ENCODE results near the gene TRAPPC14.

Gene TRAPPC14

DNA sequence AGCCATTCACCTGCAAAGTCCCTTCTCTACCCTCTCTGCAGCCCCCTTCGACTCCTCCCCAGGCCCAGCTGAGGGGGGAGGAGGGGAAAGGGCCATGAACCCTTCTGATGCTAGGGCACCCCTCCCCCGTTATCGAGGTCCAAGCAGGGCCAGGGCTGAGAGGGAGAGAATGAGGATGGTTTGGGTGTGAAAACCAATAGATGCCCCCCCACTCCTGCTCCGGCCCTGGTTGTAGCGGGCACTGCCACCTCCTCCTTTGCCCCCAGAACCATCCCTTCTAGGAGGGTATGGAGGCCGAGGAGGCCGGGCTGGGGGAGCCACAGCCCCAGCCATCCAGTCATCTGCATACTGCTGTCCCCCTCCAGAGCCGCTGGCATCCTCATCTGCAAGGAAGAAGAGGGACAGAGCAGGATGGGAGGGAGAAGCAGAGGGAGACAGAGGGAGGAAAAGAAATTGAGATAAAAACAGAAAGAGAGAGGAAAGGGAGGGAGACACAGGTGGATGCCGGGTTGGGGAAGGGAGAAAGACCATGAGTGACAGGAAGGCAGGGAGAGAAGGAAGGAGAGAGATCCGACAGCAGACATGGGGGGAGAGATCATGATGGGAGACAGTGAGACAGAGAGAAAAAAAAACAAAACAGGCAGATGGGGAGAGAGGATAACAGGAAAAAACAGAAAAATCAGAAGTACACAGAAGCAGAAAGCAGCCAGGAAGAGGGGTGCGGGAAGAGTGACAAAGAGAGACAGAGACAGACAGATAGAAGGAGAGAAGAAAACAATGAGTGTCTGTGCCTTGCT lies 11.8 kb upstream of the TRAPPC14 start:
- H3K4me3 ChIP-seq (ENCODE audit: low read depth, low read length) = no peak overlapping the region
- TF ChIP-seq, protein P1, sequence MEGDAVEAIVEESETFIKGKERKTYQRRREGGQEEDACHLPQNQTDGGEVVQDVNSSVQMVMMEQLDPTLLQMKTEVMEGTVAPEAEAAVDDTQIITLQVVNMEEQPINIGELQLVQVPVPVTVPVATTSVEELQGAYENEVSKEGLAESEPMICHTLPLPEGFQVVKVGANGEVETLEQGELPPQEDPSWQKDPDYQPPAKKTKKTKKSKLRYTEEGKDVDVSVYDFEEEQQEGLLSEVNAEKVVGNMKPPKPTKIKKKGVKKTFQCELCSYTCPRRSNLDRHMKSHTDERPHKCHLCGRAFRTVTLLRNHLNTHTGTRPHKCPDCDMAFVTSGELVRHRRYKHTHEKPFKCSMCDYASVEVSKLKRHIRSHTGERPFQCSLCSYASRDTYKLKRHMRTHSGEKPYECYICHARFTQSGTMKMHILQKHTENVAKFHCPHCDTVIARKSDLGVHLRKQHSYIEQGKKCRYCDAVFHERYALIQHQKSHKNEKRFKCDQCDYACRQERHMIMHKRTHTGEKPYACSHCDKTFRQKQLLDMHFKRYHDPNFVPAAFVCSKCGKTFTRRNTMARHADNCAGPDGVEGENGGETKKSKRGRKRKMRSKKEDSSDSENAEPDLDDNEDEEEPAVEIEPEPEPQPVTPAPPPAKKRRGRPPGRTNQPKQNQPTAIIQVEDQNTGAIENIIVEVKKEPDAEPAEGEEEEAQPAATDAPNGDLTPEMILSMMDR (IDR thresholded peaks at IDR 0.05; ENCODE audit: borderline replicate concordance, insufficient read depth, low read depth, low read length) = no peak

DNA sequence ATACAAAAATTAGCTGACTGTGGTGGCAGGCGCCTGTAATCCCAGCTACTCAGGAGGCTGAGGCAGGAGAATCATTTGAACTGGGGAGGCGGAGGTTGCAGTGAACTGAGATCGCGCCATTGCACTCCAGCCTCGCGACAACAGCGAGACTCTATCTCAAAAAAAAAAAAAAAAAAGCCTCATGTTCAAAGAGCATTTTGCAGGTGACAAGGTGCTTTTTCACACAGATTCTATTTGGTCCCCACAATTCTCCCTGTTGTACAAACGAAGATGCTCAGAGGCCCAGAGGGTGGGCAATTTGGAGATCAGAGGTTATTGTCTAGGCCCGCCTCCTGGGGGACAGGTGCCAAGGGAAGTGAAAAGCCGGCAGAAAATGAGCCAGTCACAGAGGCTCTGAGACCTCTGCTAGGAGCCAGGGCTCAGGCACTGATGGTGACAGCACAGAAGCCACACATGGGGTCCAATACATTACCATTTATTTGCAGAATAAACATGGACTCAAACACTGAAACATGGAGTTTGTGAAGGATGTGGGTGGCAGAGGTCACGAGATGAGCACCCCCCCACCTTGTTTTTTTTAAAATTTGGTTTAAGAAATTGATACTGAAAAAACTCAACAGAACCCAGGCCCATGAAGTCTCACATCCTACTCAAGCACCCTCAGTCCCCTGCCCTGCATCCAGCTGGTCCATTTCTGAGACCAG lies 10.8 kb upstream of the TRAPPC14 start:
- TF ChIP-seq, protein P1 (IDR thresholded peaks at IDR 0.05; ENCODE audit: borderline replicate concordance, insufficient read depth, low read depth, low read length) = no peak
- H3K4me3 ChIP-seq (ENCODE audit: low read depth, low read length) = no peak overlapping the region

DNA sequence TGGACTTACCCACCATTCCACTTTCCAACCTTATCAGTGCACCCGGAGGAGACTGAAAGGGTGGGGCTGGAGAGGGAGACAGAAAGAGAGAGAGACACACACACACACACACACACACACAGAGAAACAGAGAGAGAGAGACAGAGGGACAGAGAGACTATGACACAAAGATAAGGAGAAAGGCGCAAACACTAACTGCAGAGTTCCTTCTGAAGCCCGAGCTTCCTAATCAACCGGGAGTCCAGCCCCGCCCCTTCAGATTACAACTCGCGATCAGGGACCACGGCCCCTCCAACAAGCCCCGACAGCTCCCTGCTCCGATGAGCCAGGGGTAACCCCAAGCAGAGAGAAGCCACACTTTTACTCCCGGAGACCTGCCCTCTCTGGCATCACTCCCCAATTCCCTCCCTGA lies 9.4 kb upstream of the TRAPPC14 start:
- peak overlapping the region; percentile 21 for H3K4me3 ChIP-seq (ENCODE audit: low read depth, low read length)
- TF ChIP-seq, protein P1 (IDR thresholded peaks at IDR 0.05; ENCODE audit: borderline replicate concordance, insufficient read depth, low read depth, low read length) = no peak

DNA sequence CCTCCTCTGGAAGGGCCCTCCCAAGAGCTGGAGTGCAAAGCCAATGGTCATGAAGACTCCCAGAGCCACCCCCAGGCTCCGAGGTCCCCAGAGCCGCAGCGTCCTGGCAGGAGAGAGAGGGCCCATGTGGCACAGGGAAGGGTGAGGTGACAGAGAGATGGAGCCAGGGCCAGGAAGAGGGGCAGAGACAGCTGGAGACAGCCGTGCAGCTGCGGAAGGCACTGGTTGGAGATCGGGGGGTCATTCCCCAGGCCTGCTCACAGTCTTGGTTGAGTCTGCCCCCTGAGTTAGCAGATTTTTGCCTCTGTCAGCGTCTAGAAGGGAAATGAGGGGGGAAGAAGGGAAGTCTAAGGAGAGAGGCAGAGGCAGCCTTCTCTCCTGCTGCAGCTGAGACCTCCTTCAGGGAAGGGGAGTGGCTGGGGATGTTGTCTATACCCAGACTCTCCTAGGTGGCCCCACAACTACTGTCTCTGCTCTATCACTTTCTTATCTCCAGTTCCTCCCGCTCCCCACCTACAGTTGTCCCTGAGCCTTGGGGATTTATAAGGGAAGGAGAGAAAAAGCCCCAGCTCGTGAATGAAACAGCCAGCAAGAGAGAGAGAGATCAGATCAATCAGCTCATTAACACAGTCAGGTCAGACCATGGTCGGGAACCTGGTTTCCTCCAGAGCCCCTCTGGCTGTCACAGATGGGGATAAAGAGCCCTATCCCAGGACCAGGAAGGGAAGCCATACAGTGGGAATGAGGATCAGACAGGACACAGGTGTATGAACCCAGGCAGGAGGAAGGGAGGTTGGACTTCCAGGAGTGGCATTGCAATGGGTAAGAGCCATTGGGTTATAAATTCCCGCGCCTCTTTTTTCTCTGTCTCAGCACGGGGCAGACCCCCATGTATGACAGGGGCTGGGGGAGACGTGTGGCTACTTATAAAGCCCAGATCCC lies 8.7 kb upstream of the TRAPPC14 start:
- TF ChIP-seq, protein P1 (IDR thresholded peaks at IDR 0.05; ENCODE audit: borderline replicate concordance, insufficient read depth, low read depth, low read length) = no peak
- H3K4me3 ChIP-seq (ENCODE audit: low read depth, low read length) = no peak overlapping the region

DNA sequence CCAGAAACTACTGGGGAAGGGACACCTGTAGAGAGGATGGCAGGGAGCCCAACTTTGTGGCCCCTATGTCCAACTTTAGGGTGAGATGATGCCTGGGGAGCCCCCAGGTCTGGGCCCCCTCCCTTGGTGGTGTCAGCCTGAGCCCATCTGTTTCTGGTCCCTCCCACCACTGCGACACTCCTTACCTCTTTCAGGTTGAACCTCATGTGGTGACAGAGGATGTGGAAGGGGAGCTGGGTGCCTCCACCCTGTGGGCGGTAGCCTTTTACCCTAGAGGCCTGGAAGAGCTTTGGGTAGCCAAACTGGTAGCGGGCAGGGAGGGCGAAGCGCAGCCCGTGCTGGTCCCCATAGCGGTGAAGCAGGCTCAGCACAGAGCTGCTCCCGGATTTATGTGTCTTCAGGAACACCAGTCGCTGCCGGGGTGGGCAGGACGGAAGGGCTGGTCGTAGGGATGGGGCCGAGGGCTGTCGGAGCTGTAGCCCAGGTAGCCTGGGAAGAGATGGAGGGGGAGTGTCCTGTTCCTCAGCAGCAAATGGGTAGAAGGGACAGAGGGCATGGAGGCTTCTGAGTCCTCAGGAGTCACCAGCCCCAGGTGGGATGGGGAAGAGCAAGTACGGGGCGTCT lies 7.9 kb upstream of the TRAPPC14 start:
- no peak overlapping the region for H3K4me3 ChIP-seq (ENCODE audit: low read depth, low read length)

DNA sequence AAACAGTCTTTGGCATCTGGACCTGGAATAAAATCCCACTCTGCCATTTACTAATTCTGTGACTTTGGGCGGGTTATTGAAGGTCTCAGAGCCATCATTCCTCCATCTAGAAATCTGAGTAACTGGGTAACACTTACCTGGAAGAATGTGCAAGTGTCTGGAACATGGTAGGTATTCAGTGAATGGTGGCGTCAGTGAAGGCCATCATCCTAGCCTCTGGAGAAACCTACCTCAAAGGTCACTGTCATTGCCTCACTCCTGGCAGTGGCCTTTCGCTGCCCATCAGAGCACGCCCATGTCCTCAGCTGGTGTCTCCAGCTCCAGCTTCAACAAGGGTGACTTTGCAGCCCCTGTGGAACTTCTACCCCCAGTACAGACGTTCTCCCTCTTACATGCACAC lies 5.3 kb upstream of the TRAPPC14 start:
- TF ChIP-seq, protein P1 (IDR thresholded peaks at IDR 0.05; ENCODE audit: borderline replicate concordance, insufficient read depth, low read depth, low read length) = no peak
- no peak overlapping the region for H3K4me3 ChIP-seq (ENCODE audit: low read depth, low read length)

More for the DNA sequence above, 7.9 kb upstream of the TRAPPC14 start:
- TF ChIP-seq, protein P1 (IDR thresholded peaks at IDR 0.05; ENCODE audit: borderline replicate concordance, insufficient read depth, low read depth, low read length) = no peak
